DND-41 (cell line): ENCODE results near the gene BLM.

Experiments
- EZH2 ChIP-seq: IDR thresholded peaks from 3 replicates; pipeline ENCODE4 v1.6.1; 2012; ENCODE audit warnings: borderline replicate concordance, low read depth, mild to moderate bottlenecking, moderate library complexity, low read length, inconsistent platforms; ENCODE audit not compliant: severe bottlenecking
- TF ChIP-seq, protein P1 (sequence below): IDR thresholded peaks from 2 replicates; pipeline ENCODE4 v1.5.1; 2012; ENCODE audit warnings: borderline replicate concordance, low read length, moderate library complexity, mild to moderate bottlenecking; ENCODE audit not compliant: poor library complexity, severe bottlenecking; ENCODE audit errors: extremely low read depth

DNA sequence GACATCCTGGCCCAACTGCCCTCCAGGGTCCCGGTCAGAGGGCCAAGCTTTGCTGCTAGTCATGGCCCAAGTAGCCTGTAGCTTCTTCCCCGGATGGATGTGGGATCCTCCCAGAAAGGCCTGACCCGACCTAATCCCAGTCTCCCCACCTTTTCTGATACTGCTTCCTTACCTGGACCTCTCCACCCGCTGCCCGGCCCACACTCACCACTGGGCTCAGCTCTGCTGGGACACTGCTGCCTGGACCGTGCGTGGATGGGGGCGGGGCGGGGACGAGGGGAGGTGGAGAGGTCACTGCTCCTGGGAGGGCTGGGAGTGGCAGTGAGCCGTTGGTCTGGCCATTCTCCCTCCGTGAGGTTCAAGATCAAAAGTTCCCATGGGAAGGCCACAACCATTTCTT, 111.0 kb downstream of the BLM start:
- TF ChIP-seq, protein P1, sequence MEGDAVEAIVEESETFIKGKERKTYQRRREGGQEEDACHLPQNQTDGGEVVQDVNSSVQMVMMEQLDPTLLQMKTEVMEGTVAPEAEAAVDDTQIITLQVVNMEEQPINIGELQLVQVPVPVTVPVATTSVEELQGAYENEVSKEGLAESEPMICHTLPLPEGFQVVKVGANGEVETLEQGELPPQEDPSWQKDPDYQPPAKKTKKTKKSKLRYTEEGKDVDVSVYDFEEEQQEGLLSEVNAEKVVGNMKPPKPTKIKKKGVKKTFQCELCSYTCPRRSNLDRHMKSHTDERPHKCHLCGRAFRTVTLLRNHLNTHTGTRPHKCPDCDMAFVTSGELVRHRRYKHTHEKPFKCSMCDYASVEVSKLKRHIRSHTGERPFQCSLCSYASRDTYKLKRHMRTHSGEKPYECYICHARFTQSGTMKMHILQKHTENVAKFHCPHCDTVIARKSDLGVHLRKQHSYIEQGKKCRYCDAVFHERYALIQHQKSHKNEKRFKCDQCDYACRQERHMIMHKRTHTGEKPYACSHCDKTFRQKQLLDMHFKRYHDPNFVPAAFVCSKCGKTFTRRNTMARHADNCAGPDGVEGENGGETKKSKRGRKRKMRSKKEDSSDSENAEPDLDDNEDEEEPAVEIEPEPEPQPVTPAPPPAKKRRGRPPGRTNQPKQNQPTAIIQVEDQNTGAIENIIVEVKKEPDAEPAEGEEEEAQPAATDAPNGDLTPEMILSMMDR, result no peak
- no peak for TF ChIP-seq EZH2
